GM12878 (cell line): ENCODE data around the gene TEX22. TPM values are rescaled to one million over a fixed set of nuclear protein-coding genes. Genes with fewer than 3 reads are reported as not detected.

Experiments used
- ATAC-seq: fragments of 200-7000 bp; cut with Tn5 transposase; 3 replicates; pipeline ENCODE4 v1.9.1; 2020; ENCODE audit warnings: mild to moderate bottlenecking, moderate library complexity
- BruUV-seq: library from RNA; stranded (reverse); fragments of 400-500 nt; replicated peaks from 2 replicates; lab custom pipeline; 2021; lab: Mats Ljungman, UMichigan
- CTCF ChIA-PET: fragments of 300-600 bp; sonication (Branson Sonifier 250); formaldehyde crosslinking; extraction: SDS; loops from one replicate; lab custom pipeline; 2021; ENCODE audit warnings: inconsistent platforms; lab: Yijun Ruan, JAX
- POLR2A ChIA-PET: fragments of 350-600 bp; formaldehyde crosslinking; extraction: SDS; loops from one replicate; lab custom pipeline; 2021; ENCODE audit warnings: inconsistent platforms; lab: Charles Lee
- RAD21 ChIA-PET: fragments of 300-600 bp; sonication (Branson Sonifier 250); formaldehyde crosslinking; loops from one replicate; lab custom pipeline; 2023; ENCODE audit warnings: antibody characterized with exemption; ENCODE audit not compliant: unreplicated experiment; lab: Charles Lee
- SMC1A ChIA-PET: fragments of 300-600 bp; sonication (Branson Sonifier 250); formaldehyde crosslinking; loops from one replicate; lab custom pipeline; 2023; ENCODE audit not compliant: unreplicated experiment, uncharacterized antibody; lab: Charles Lee
- DNase-seq: peaks from one replicate; pipeline ENCODE4 v3.0.0-alpha.2; 2011; ENCODE audit warnings: low read depth, low spot score
- FAIRE-seq: peaks from 3 replicates; lab custom pipeline; 2011; peaks lifted over from hg19 to GRCh38; lab: Jason Lieb, UNC
- H2AFZ ChIP-seq: 2 replicates; pipeline ENCODE4 v1.6.0; 2011; ENCODE audit warnings: low read depth, low read length, control low read depth; ENCODE audit not compliant: control insufficient read depth
- H3K27ac ChIP-seq: 2 replicates; pipeline ENCODE4 v1.5.1; 2011; ENCODE audit warnings: control low read depth; ENCODE audit not compliant: control insufficient read depth, insufficient read depth
- H3K27me3 ChIP-seq, 2 experiments: replicated peaks in 1 of 2; 2 replicates each; pipeline versions ENCODE4 v1.6.0 to v1.6.1; 2011; ENCODE audit warnings: low read length in 1 of 2; ENCODE audit not compliant: control insufficient read depth in 2 of 2, insufficient read depth in 2 of 2
- H3K36me3 ChIP-seq, 2 experiments: 2 replicates each; pipeline ENCODE4 v1.5.1; 2011; ENCODE audit warnings: low read length in 1 of 2; ENCODE audit not compliant: control insufficient read depth in 2 of 2, insufficient read depth in 2 of 2
- H3K4me1 ChIP-seq: 2 replicates; pipeline ENCODE4 v1.6.1; 2011; ENCODE audit warnings: mild to moderate bottlenecking, low read length, moderate library complexity, mixed read lengths; ENCODE audit not compliant: control insufficient read depth, insufficient read depth
- H3K4me2 ChIP-seq: 2 replicates; pipeline ENCODE4 v1.6.0; 2011; ENCODE audit warnings: control low read depth; ENCODE audit not compliant: control insufficient read depth, insufficient read depth
- H3K4me3 ChIP-seq: fragments of 200-600 bp; sonication (generic); 2 replicates; pipeline ENCODE4 v1.5.1; 2016
- H3K79me2 ChIP-seq: 2 replicates; pipeline ENCODE4 v1.6.0; 2011; ENCODE audit warnings: low read length; ENCODE audit not compliant: control insufficient read depth, insufficient read depth
- H3K9ac ChIP-seq: 2 replicates; pipeline ENCODE4 v1.8.0; 2011; ENCODE audit warnings: low read length, control low read depth, mixed read lengths; ENCODE audit not compliant: control insufficient read depth, insufficient read depth
- H3K9me3 ChIP-seq: replicated peaks from 3 replicates; pipeline ENCODE4 v1.5.1; 2011; ENCODE audit warnings: mild to moderate bottlenecking, low read length; ENCODE audit not compliant: control insufficient read depth, insufficient read depth
- H4K20me1 ChIP-seq: 2 replicates; pipeline ENCODE4 v1.6.0; 2011; ENCODE audit not compliant: control insufficient read depth, insufficient read depth
- POLR2A ChIP-seq: IDR thresholded peaks from 2 replicates; pipeline ENCODE4 v1.6.1; 2011; ENCODE audit warnings: low read depth, mild to moderate bottlenecking, low read length
- WGBS: methylation state at CpG from one replicate; pipeline ENCODE4 v1.1.6; 2016; ENCODE audit warnings: low lambda C conversion rate; ENCODE audit not compliant: insufficient replicate concordance, insufficient coverage; ENCODE audit errors: missing lambda C conversion rate; 5-methylcytosine and 5-hydroxymethylcytosine counted together
- in situ Hi-C: fragments of 300-500 bp; cut with MboI; formaldehyde crosslinking; loops from 9 replicates; pipeline ENCODE4 v1.14.3; 2018; ENCODE audit warnings: mixed read lengths
- intact Hi-C: fragments of 100-400 bp; cut with micrococcal nuclease; formaldehyde crosslinking; loops from one replicate; pipeline ENCODE4 v1.14.2; 2022; ENCODE audit not compliant: unreplicated experiment
- polyA plus RNA-seq, 11 experiments: library from polyadenylated mRNA; depleted of rRNA in 4 of 11; unstranded in 6 of 11; stranded (reverse) in 5 of 11; fragments of >200 nt; fragmentation: Nextera tagmentation in 4 of 11; fragmentation: Illumina TruSeq in 1 of 11; extraction: Ambion mirVana in 4 of 11; extraction: Trizol in 1 of 11; gene quantifications; 1 replicate in 1 of 11; 2 replicates in 10 of 11; pipeline versions ENCODE4 v1.2.1 to v1.2.3, GENCODE V29; 2011 to 2016; ENCODE audit warnings: inconsistent platforms in 2 of 11, missing spikeins in 2 of 11, low read depth in 1 of 11
- total RNA-seq, 4 experiments: library from RNA; depleted of rRNA in 3 of 4; stranded (reverse); fragments of >200 nt in 3 of 4; fragmentation: Illumina TruSeq in 1 of 4; extraction: Trizol in 1 of 4; gene quantifications; 2 replicates each; pipeline versions ENCODE4 v1.2.1 to v1.2.3, GENCODE V29; 2013 to 2021
- TF ChIP-seq, protein P1 (sequence below), 3 experiments: IDR thresholded peaks in 2 of 3; conservative IDR thresholded peaks in 1 of 3; 2 replicates each; pipeline ENCODE4 v1.5.1; 2011; ENCODE audit warnings: low read depth in 3 of 3, low read length in 3 of 3, mild to moderate bottlenecking in 3 of 3, control low read depth in 2 of 3, moderate library complexity in 2 of 3, inconsistent platforms in 1 of 3, mixed read lengths in 1 of 3; ENCODE audit not compliant: control insufficient read depth in 2 of 3, insufficient read depth in 1 of 3; ENCODE audit errors: extremely low read depth in 1 of 3
- TF ChIP-seq, protein P2 (sequence below): fragments of 450-650 bp; IDR thresholded peaks from 2 replicates; pipeline ENCODE4 v1.6.1; 2017; ENCODE audit warnings: antibody characterized with exemption, mild to moderate bottlenecking, moderate library complexity

TEX22 gene
- total and polyA plus RNA-seq, 10 of the 15 experiments (the other 5 are each of a cell fraction or from before 2014, with no cell fraction given): 0.02 to 4.0 (median 0.63) TPM; not detected in 1

DNA sequence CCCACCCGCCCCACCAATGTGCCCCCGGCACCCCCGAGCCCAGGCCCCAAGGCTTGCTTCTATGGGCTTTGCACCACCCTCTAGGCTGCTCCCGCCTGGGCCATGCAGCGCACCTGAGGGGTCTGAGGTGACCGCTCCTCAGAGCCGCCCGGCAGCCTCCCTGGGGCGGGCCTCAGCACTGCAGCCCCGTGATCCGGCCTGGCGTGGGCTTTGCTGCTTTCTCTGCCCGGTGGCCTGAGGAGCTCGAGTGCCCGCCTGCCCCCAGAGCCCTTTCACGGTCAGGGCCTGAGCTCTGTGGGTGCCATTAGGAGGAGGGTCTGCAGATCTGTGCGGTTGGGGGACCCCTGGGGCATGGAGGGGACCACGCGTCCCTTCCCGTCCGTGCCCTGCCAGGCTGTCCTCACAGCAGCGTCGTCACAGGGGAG is 27.5 kb downstream of the TEX22 start:
- Histone ChIP-seq H3K4me3 (no peak overlapping the region), H3K36me3 (peaks cover 4 to 7% of the 10 kb centered on the region in 2 experiments; a peak in 3 of 4 replicates), H3K9ac (no peak overlapping the region), H2AFZ (no peak overlapping the region), H3K79me2 (peaks cover 54% of the 10 kb centered on the region), H3K27me3 (no peaks in the 10 kb centered on the region), H4K20me1 (no peaks in the 10 kb centered on the region; the same call in 1 of the 2 replicates), H3K4me2 (no peak overlapping the region), H3K9me3 (no peaks in the 10 kb centered on the region; the same call in 2 of the 3 replicates), H3K27ac (no peak overlapping the region), H3K4me1 (peaks cover 11% of the 10 kb centered on the region)
- WGBS: 93% methylated on average over 21 of the region's 23 CpGs
- no TSS peak for BruUV-seq
- ChIA-PET RAD21 (no interaction called here), CTCF (no interaction called here), SMC1A (no interaction called here), POLR2A (no interaction called here)
- TF ChIP-seq, protein P1, sequence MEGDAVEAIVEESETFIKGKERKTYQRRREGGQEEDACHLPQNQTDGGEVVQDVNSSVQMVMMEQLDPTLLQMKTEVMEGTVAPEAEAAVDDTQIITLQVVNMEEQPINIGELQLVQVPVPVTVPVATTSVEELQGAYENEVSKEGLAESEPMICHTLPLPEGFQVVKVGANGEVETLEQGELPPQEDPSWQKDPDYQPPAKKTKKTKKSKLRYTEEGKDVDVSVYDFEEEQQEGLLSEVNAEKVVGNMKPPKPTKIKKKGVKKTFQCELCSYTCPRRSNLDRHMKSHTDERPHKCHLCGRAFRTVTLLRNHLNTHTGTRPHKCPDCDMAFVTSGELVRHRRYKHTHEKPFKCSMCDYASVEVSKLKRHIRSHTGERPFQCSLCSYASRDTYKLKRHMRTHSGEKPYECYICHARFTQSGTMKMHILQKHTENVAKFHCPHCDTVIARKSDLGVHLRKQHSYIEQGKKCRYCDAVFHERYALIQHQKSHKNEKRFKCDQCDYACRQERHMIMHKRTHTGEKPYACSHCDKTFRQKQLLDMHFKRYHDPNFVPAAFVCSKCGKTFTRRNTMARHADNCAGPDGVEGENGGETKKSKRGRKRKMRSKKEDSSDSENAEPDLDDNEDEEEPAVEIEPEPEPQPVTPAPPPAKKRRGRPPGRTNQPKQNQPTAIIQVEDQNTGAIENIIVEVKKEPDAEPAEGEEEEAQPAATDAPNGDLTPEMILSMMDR (IDR thresholded peaks at IDR 0.05 in 2 of 3, conservative IDR thresholded peaks at IDR 0.05 in 1 of 3; ENCODE audit: control insufficient read depth in 2 of 3, extremely low read depth in 1 of 3, insufficient read depth in 1 of 3, low read depth in 3 of 3, low read length in 3 of 3): no peak
- peak; percentile 51 for TF ChIP-seq POLR2A
- in situ Hi-C loops (no loop called here), intact Hi-C loops (no loop called here)
- FAIRE-seq: no peak
- DNase-seq: no peak
- no peak for ATAC-seq

DNA sequence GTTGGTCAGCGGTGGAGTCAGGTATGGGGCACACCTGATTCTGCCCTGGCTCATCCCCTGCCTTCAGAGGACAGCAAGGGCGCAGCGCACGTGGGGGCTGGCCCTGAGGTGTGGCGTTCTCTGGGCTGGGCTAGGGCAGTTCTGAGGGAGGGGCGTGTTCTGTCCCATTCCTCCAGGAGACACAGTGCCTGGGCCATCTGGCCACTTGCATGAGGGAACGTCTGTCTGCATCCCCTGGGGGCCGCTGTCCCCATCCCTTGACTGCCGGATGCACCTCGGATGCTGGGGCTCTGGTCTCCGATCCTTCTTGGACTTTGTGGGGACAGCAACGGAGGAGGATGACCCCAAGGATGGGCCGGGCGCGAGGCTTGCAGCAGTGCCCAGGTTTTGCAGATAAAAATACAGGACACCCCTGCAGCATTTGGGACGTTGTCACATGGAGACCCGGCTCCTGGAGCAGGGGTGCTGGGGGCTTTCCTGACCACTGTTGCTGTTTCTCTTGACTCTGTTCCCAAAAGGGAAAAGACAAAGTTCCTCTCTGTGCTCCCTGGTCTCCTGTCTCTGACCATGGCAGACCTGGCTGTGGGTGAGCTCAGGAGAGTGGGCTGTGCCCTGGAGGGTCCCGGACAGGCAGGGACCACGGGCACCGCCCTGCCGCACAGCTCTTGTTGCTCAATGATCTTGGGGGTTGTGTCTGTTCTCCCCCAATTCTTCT is 28.2 kb downstream of the TEX22 start:
- H3K27ac ChIP-seq: no peak overlapping the region
- peaks cover 47% of the 10 kb centered on the region for H3K79me2 ChIP-seq
- in situ Hi-C loops: no loop called here
- no TSS peak for BruUV-seq
- H3K4me1 ChIP-seq: peaks cover 9% of the 10 kb centered on the region
- RAD21 ChIA-PET: no interaction called here
- no peaks in the 10 kb centered on the region; the same call in 2 of the 3 replicates for H3K9me3 ChIP-seq
- FAIRE-seq: no peak
- no peak overlapping the region for H3K4me3 ChIP-seq
- no peak for DNase-seq
- TF ChIP-seq, protein P2, sequence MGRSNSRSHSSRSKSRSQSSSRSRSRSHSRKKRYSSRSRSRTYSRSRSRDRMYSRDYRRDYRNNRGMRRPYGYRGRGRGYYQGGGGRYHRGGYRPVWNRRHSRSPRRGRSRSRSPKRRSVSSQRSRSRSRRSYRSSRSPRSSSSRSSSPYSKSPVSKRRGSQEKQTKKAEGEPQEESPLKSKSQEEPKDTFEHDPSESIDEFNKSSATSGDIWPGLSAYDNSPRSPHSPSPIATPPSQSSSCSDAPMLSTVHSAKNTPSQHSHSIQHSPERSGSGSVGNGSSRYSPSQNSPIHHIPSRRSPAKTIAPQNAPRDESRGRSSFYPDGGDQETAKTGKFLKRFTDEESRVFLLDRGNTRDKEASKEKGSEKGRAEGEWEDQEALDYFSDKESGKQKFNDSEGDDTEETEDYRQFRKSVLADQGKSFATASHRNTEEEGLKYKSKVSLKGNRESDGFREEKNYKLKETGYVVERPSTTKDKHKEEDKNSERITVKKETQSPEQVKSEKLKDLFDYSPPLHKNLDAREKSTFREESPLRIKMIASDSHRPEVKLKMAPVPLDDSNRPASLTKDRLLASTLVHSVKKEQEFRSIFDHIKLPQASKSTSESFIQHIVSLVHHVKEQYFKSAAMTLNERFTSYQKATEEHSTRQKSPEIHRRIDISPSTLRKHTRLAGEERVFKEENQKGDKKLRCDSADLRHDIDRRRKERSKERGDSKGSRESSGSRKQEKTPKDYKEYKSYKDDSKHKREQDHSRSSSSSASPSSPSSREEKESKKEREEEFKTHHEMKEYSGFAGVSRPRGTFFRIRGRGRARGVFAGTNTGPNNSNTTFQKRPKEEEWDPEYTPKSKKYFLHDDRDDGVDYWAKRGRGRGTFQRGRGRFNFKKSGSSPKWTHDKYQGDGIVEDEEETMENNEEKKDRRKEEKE: no peak
- TF ChIP-seq POLR2A: 0 out of 2 replicates have a peak, but pooled peaks have one; percentile 29
- 99% methylated on average over 20 of the region's 21 CpGs for WGBS
- H2AFZ ChIP-seq: no peak overlapping the region
- H3K27me3 ChIP-seq: no peaks in the 10 kb centered on the region
- intact Hi-C loops: no loop called here
- no peaks in the 10 kb centered on the region; the same call in 1 of the 2 replicates for H4K20me1 ChIP-seq
- H3K36me3 ChIP-seq: peaks cover 4 to 9% of the 10 kb centered on the region in 2 experiments; a peak in 3 of 4 replicates
- POLR2A ChIA-PET: no interaction called here
- H3K4me2 ChIP-seq: no peak overlapping the region
- no peak overlapping the region for H3K9ac ChIP-seq
- CTCF ChIA-PET: no interaction called here
- ATAC-seq: no peak
- SMC1A ChIA-PET: no interaction called here
